Tibial nerve (tissue), 4 donors: ENCODE measurements around the gene TERT. TPM values are rescaled to one million over a fixed set of nuclear protein-coding genes. Genes with fewer than 3 reads are reported as not detected.

ENCODE experiments used
- DNase-seq, 2 donors: peaks; one replicate each; pipeline ENCODE4 v3.0.0-alpha.2; 2019; ENCODE audit warnings: low spot score in 2 of 2
- H3K27ac ChIP-seq, 4 donors: fragments of 200-600 bp; sonication (generic) in 3 of 4; one replicate each; pipeline ENCODE4 v1.5.1; 2017 to 2019; ENCODE audit warnings: mild to moderate bottlenecking in 1 of 4
- H3K27me3 ChIP-seq, 2 donors: fragments of 200-600 bp; sonication (generic) in 1 of 2; one replicate each; pipeline versions ENCODE4 v1.5.1 to v1.6.0; 2017 to 2019
- H3K36me3 ChIP-seq, 3 donors: fragments of 200-600 bp; sonication (generic); one replicate each; pipeline ENCODE4 v1.5.1; 2018 to 2019
- H3K4me1 ChIP-seq, 4 donors: fragments of 200-600 bp; sonication (generic) in 3 of 4; one replicate each; pipeline ENCODE4 v1.5.1; 2017 to 2019
- H3K4me3 ChIP-seq, 4 donors: fragments of 200-600 bp; sonication (generic) in 3 of 4; one replicate each; pipeline ENCODE4 v1.5.1; 2017 to 2019; ENCODE audit warnings: mild to moderate bottlenecking in 1 of 4, moderate library complexity in 1 of 4
- H3K9me3 ChIP-seq, 4 donors: fragments of 200-600 bp; sonication (generic) in 3 of 4; one replicate each; pipeline ENCODE4 v1.5.1; 2017 to 2019
- CTCF ChIP-seq, 5 experiments: fragments of 200-600 bp in 3 of 5; fragments of 450-650 bp in 2 of 5; sonication (generic) in 3 of 5; IDR thresholded peaks; one replicate each; pipeline ENCODE4 v1.5.1; 2016 to 2019; ENCODE audit warnings: antibody characterized with exemption in 5 of 5, mild to moderate bottlenecking in 3 of 5, moderate library complexity in 2 of 5
- EP300 ChIP-seq, 2 donors: sonication (generic); formaldehyde crosslinking; IDR thresholded peaks; one replicate each; pipeline ENCODE4 v1.6.1; 2017; ENCODE audit warnings: antibody characterized with exemption in 2 of 2, mild to moderate bottlenecking in 1 of 2
- POLR2A ChIP-seq, 2 donors: fragments of 450-650 bp; IDR thresholded peaks; one replicate each; pipeline ENCODE4 v1.6.1; 2017; ENCODE audit warnings: antibody characterized with exemption in 2 of 2, mild to moderate bottlenecking in 2 of 2, moderate library complexity in 2 of 2
- WGBS, 2 donors: methylation state at CpG; one replicate each; pipeline ENCODE4 v1.1.5; 2018; 5-methylcytosine and 5-hydroxymethylcytosine counted together
- total RNA-seq, 4 donors: library from RNA; depleted of rRNA; stranded (reverse); fragments of >200 nt; gene quantifications; one replicate each; pipeline ENCODE4 v1.1.0, GENCODE V29; 2016

The TERT gene
- total RNA-seq, 4 donors from 2014 or later = not detected

GRCh38 chr5:1206521-1207412 is 88.1 kb downstream of the TERT start:
- no peaks in the 10 kb centered on the region for H3K4me1 ChIP-seq
- no peaks in the 10 kb centered on the region for H3K36me3 ChIP-seq
- DNase-seq = no peak
- WGBS, 2 donors = 59 to 61% methylated on average over 40 to 49 of the region's 49 CpGs
- H3K9me3 ChIP-seq = no peaks in the 10 kb centered on the region
- H3K27ac ChIP-seq = no peak overlapping the region
- TF ChIP-seq CTCF (IDR thresholded peaks at IDR 0.05) = no peak
- TF ChIP-seq POLR2A (IDR thresholded peaks at IDR 0.05) = no peak
- TF ChIP-seq EP300 (IDR thresholded peaks at IDR 0.05) = no peak
- H3K4me3 ChIP-seq = no peak overlapping the region
- peaks cover 0 to 35% of the 10 kb centered on the region in 2 donors for H3K27me3 ChIP-seq

DNA sequence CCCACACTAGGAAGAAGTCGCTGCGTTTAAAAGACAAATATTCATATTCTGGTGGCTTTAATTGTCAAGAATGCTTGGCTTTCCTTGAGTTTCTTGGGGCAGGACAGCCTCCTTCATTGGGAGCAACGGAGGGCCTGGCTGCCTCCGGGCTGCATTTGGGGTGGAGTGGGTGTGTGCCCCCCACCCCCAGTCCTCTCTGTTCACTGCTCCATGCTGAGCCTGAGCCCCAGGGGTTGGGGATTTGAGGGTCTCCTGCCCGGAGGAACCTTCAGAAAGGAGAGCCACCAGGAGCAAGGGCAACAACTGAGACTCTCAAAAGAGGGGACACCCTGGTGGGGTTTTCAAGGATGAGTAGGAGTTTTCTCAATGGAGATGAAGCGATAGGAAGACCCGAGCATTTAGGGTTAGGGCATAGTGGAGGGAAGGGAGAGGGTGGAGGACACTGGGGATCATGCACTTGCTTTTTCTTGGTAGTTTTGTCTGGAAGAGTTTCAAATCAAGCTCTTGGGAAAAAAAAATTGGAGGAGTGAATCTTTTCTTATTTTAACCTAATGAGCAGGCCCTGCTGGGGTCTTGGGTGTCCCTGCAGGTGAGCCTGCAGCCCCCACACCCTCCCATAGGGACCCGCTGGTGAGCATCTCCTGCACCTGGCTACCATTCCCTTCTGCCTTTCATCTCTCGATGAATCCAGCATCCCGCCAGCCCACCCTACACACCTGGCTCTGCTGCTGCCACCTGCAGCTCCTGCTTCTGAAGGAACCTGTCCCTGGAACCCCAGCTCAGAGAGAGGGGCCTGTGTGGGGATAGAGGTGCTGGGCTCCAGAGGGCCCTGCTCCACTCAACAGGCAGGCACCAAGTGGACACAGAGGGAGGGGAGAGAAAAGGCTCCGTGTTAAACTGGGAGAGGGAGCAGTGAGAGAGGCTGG is 89.3 kb downstream of the TERT start:
- Histone ChIP-seq H3K9me3 (no peaks in the 10 kb centered on the region), H3K36me3 (no peaks in the 10 kb centered on the region), H3K27me3 (peaks cover 0 to 45% of the 10 kb centered on the region in 2 donors), H3K4me1 (no peaks in the 10 kb centered on the region), H3K4me3 (no peak overlapping the region), H3K27ac (no peak overlapping the region)
- TF ChIP-seq EP300 (IDR thresholded peaks at IDR 0.05) = no peak
- TF ChIP-seq CTCF (IDR thresholded peaks at IDR 0.05) = no peak
- TF ChIP-seq POLR2A (IDR thresholded peaks at IDR 0.05) = no peak
- no peak for DNase-seq
- WGBS, 2 donors = 66 to 67% methylated on average over 11 of the region's 11 CpGs

DNA sequence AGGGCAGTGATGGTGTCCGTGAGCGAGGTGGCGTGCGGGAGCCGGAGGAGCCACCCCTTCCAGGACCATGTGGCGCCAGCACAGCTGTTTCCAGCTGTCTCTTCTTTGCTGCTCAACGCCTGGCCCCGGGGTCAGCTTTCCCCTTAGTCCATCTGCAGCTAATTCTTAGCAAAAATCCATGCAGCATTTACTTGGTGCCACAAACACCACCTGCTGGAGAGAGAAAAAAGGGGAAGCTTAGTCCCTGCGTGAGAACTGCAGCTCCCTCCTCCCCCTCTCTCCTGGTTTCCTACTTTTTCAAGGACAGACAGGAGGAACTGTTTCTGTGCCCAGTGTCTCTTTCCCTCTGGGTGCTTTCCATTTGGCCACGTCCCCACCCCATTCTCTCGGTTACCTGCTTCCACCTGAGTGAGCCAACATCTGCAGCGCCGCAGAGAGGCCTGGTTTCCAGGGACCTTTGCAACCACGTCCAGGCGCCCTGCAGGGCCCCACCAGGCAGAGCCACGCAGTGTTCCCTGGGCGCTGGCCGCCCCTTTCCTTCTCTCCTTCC is 90.1 kb downstream of the TERT start:
- WGBS, 2 donors = 32 to 34% methylated on average over 12 to 13 of the region's 18 CpGs

GRCh38 chr5:1203968-1204692 is 90.7 kb downstream of the TERT start:
- no peaks in the 10 kb centered on the region for H3K9me3 ChIP-seq
- WGBS, 2 donors = 80 to 86% methylated on average over 11 to 21 of the region's 25 CpGs
- TF ChIP-seq POLR2A (IDR thresholded peaks at IDR 0.05) = no peak
- no peak for TF ChIP-seq EP300 (IDR thresholded peaks at IDR 0.05)
- no peak for TF ChIP-seq CTCF (IDR thresholded peaks at IDR 0.05)
- H3K27me3 ChIP-seq = peaks cover 0 to 48% of the 10 kb centered on the region in 2 donors
- no peak overlapping the region for H3K4me3 ChIP-seq
- H3K27ac ChIP-seq = no peak overlapping the region
- DNase-seq = no peak
- H3K36me3 ChIP-seq = no peaks in the 10 kb centered on the region
- no peaks in the 10 kb centered on the region for H3K4me1 ChIP-seq

More for the DNA sequence above, 90.1 kb downstream of the TERT start:
- no peaks in the 10 kb centered on the region for H3K9me3 ChIP-seq
- H3K4me3 ChIP-seq = no peak overlapping the region
- no peak overlapping the region for H3K27ac ChIP-seq
- H3K36me3 ChIP-seq = no peaks in the 10 kb centered on the region
- H3K27me3 ChIP-seq = peaks cover 0 to 48% of the 10 kb centered on the region in 2 donors
- TF ChIP-seq POLR2A (IDR thresholded peaks at IDR 0.05) (no peak), EP300 (IDR thresholded peaks at IDR 0.05) (no peak), CTCF (IDR thresholded peaks at IDR 0.05) (no peak)
- DNase-seq = no peak
- no peaks in the 10 kb centered on the region for H3K4me1 ChIP-seq
